ENCODE data around the gene RPS29. TPM values are rescaled to one million over a fixed set of nuclear protein-coding genes. Genes with fewer than 3 reads are reported as not detected.
A peak's percentile ranks its signal among the peaks of the same experiment; 100 is the strongest.

The RPS29 gene
- total and polyA plus RNA-seq, 2 of the 13 experiments (the other 11 are each of a cell fraction or from before 2014, with no cell fraction given) = 4,303 to 8,215 TPM

DNA sequence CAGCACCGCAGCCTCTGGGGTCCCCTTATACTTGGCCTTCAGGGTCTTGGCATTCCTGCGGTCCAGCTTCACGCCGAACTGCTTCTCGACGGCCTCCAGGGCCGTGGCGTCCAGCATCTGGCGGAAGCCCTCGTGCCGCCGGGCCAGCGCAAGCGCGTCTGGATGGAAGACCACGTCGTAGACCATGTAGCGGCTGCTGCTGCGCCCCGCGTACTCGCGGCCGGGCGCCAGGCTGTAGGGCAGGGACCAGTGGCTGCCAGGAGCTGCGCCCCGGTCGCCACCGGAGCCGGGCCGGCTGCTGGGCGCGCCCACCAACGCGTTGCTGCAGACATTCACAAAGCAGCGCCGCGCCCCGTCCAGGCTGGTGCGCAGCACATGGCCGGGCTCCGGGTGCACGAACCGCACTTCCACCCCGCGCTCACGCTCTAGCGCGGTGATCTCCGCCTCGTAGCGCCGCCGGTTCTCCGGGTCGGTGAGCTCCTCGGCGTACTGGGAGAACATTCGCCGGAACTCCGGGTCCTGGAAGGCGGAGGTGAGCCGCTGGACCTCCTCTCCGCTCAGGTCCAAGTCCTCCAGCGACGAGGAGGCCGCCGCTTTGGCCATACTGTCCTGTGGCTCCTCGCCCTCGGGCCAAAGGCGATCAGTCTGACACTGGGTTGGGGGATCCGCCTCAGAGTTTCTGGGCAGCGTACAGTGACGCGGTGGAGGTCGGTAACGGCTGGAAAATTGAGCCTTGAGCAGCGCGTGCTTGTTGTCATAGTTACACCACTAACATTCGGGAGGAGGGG is 48.6 kb upstream of the RPS29 start, which contains the start of gene DNAAF2 (continued):
- TF ChIP-seq, protein P1, sequence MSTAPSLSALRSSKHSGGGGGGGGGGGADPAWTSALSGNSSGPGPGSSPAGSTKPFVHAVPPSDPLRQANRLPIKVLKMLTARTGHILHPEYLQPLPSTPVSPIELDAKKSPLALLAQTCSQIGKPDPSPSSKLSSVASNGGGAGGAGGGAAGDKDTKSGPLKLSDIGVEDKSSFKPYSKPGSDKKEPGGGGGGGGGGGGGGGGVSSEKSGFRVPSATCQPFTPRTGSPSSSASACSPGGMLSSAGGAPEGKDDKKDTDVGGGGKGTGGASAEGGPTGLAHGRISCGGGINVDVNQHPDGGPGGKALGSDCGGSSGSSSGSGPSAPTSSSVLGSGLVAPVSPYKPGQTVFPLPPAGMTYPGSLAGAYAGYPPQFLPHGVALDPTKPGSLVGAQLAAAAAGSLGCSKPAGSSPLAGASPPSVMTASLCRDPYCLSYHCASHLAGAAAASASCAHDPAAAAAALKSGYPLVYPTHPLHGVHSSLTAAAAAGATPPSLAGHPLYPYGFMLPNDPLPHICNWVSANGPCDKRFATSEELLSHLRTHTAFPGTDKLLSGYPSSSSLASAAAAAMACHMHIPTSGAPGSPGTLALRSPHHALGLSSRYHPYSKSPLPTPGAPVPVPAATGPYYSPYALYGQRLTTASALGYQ (CRISPR knock-in tag; IDR thresholded peaks at IDR 0.05) = no peak
- TF ChIP-seq HNF4A (CRISPR knock-in tag; IDR thresholded peaks at IDR 0.05) (no peak), ZEB1 (IDR thresholded peaks at IDR 0.05; ENCODE audit: insufficient replicate concordance, low read depth) (no peak), NR2F1 (CRISPR knock-in tag; IDR thresholded peaks at IDR 0.05) (no peak), THYN1 (CRISPR knock-in tag; IDR thresholded peaks at IDR 0.05; ENCODE audit: borderline replicate concordance, low read depth) (no peak), ZBTB8A (CRISPR knock-in tag; IDR thresholded peaks at IDR 0.05; ENCODE audit: borderline replicate concordance, low read depth) (no peak), TARDBP (CRISPR knock-in tag; IDR thresholded peaks at IDR 0.05) (0 out of 2 replicates have a peak, but pooled peaks have one; percentile 14), GTF2F1 (IDR thresholded peaks at IDR 0.05; ENCODE audit: low read length) (no peak), ARID2 (CRISPR knock-in tag; IDR thresholded peaks at IDR 0.05; ENCODE audit: borderline replicate concordance) (peak; percentile 68; the same call in 1 of the 2 replicates), ZNF747 (CRISPR knock-in tag; IDR thresholded peaks at IDR 0.05; ENCODE audit: borderline replicate concordance) (peak; percentile 46; the same call in 1 of the 2 replicates), XRCC5 (optimal IDR thresholded peaks at IDR 0.05; ENCODE audit: low read length) (no peak), NAIF1 (CRISPR knock-in tag; IDR thresholded peaks at IDR 0.05; ENCODE audit: borderline replicate concordance) (0 out of 2 replicates have a peak, but pooled peaks have one; percentile 16), MEIS2 (CRISPR knock-in tag; IDR thresholded peaks at IDR 0.05) (peak; percentile 62; the same call in 1 of the 2 replicates), ZNF20 (CRISPR knock-in tag; IDR thresholded peaks at IDR 0.05) (no peak), EZH2 (conservative IDR thresholded peaks at IDR 0.05; ENCODE audit: low read depth, low read length) (no peak)
- TF ChIP-seq, protein P2, sequence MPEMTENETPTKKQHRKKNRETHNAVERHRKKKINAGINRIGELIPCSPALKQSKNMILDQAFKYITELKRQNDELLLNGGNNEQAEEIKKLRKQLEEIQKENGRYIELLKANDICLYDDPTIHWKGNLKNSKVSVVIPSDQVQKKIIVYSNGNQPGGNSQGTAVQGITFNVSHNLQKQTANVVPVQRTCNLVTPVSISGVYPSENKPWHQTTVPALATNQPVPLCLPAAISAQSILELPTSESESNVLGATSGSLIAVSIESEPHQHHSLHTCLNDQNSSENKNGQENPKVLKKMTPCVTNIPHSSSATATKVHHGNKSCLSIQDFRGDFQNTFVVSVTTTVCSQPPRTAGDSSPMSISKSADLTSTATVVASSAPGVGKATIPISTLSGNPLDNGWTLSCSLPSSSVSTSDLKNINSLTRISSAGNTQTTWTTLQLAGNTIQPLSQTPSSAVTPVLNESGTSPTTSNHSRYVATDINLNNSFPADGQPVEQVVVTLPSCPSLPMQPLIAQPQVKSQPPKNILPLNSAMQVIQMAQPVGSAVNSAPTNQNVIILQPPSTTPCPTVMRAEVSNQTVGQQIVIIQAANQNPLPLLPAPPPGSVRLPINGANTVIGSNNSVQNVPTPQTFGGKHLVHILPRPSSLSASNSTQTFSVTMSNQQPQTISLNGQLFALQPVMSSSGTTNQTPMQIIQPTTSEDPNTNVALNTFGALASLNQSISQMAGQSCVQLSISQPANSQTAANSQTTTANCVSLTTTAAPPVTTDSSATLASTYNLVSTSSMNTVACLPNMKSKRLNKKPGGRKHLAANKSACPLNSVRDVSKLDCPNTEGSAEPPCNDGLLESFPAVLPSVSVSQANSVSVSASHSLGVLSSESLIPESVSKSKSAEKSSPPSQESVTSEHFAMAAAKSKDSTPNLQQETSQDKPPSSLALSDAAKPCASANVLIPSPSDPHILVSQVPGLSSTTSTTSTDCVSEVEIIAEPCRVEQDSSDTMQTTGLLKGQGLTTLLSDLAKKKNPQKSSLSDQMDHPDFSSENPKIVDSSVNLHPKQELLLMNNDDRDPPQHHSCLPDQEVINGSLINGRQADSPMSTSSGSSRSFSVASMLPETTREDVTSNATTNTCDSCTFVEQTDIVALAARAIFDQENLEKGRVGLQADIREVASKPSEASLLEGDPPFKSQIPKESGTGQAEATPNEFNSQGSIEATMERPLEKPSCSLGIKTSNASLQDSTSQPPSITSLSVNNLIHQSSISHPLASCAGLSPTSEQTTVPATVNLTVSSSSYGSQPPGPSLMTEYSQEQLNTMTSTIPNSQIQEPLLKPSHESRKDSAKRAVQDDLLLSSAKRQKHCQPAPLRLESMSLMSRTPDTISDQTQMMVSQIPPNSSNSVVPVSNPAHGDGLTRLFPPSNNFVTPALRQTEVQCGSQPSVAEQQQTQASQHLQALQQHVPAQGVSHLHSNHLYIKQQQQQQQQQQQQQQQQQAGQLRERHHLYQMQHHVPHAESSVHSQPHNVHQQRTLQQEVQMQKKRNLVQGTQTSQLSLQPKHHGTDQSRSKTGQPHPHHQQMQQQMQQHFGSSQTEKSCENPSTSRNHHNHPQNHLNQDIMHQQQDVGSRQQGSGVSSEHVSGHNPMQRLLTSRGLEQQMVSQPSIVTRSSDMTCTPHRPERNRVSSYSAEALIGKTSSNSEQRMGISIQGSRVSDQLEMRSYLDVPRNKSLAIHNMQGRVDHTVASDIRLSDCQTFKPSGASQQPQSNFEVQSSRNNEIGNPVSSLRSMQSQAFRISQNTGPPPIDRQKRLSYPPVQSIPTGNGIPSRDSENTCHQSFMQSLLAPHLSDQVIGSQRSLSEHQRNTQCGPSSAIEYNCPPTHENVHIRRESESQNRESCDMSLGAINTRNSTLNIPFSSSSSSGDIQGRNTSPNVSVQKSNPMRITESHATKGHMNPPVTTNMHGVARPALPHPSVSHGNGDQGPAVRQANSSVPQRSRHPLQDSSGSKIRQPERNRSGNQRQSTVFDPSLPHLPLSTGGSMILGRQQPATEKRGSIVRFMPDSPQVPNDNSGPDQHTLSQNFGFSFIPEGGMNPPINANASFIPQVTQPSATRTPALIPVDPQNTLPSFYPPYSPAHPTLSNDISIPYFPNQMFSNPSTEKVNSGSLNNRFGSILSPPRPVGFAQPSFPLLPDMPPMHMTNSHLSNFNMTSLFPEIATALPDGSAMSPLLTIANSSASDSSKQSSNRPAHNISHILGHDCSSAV (CRISPR knock-in tag; IDR thresholded peaks at IDR 0.05; ENCODE audit: borderline replicate concordance) = no peak
